ENCODE results near the gene NTRK3. TPM values are rescaled to one million over a fixed set of nuclear protein-coding genes. Genes with fewer than 3 reads are reported as not detected.

NTRK3 gene
- total and polyA plus RNA-seq, 2 of the 13 experiments (the other 11 are each of a cell fraction or from before 2014, with no cell fraction given), result not detected

GRCh38 chr15:87965304-87965703 lies 291.2 kb downstream of the NTRK3 start (continued):
- TF ChIP-seq BCLAF1 (IDR thresholded peaks at IDR 0.05), result no peak

GRCh38 chr15:87962428-87962827 lies 294.1 kb downstream of the NTRK3 start:
- ChIA-PET POLR2A (no interaction called here), CTCF (ENCODE audit: low intra/inter-chr PET ratio, low total read pairs) (no interaction called here)
- Histone ChIP-seq H4K20me1 (ENCODE audit: insufficient read depth, low read length) (no peaks in the 10 kb centered on the region), H3K4me3 (replicated peaks in 1 of 3; ENCODE audit: insufficient read depth in 1 of 3, low read depth in 2 of 3, low read length in 3 of 3) (no peak overlapping the region), H3K4me2 (ENCODE audit: low read depth, low read length) (no peak overlapping the region), H3K27ac (ENCODE audit: extremely low read length, insufficient read depth, low read length) (no peak overlapping the region), H2AFZ (ENCODE audit: low read length) (no peak overlapping the region), H3K79me2 (ENCODE audit: insufficient read depth, low read length) (no peaks in the 10 kb centered on the region), H3K27me3 (ENCODE audit: control insufficient read depth in 1 of 2, insufficient read depth in 2 of 2, low read length in 2 of 2) (no peaks in the 10 kb centered on the region), H3K9me3 (ENCODE audit: low read length) (peaks cover 5% of the 10 kb centered on the region), H3K4me1 (ENCODE audit: insufficient read depth, low read length) (no peaks in the 10 kb centered on the region), H3K36me3 (replicated peaks in 1 of 2; ENCODE audit: control insufficient read depth in 1 of 2, insufficient read depth in 2 of 2, low read length in 2 of 2) (no peaks in the 10 kb centered on the region), H3K9ac (ENCODE audit: insufficient read depth, low read depth, low read length) (no peak overlapping the region)
- intact Hi-C loops (cut with micrococcal nuclease; ENCODE audit: unreplicated experiment) (no loop called here), in situ Hi-C loops (cut with HindIII; ENCODE audit: extremely low pct_ligation_motif_present, low pct_unique_long_range_greater_than_20kb) (no loop called here)
- FAIRE-seq (no peak), ATAC-seq (no peak), DNase-seq (ENCODE audit: low spot score) (no peak)
- BruUV-seq (replicated peaks), result no TSS peak
- 0% methylated on average over 4 of the region's 4 CpGs for WGBS (ENCODE audit: low lambda C conversion rate)
- TF ChIP-seq ZBED4 (CRISPR knock-in tag; IDR thresholded peaks at IDR 0.05; ENCODE audit: borderline replicate concordance) (no peak), HDAC2 (CRISPR knock-in tag; IDR thresholded peaks at IDR 0.05) (no peak), RELA (CRISPR knock-in tag; IDR thresholded peaks at IDR 0.05) (no peak), ELF3 (CRISPR knock-in tag; IDR thresholded peaks at IDR 0.05) (no peak), BHLHE40 (IDR thresholded peaks at IDR 0.05; ENCODE audit: low read length) (no peak), TEAD2 (CRISPR knock-in tag; IDR thresholded peaks at IDR 0.05) (no peak), ZNF639 (CRISPR knock-in tag; conservative IDR thresholded peaks at IDR 0.05) (no peak), SAP130 (CRISPR knock-in tag; IDR thresholded peaks at IDR 0.05; ENCODE audit: low read depth) (no peak), ZNF121 (CRISPR knock-in tag; IDR thresholded peaks at IDR 0.05) (no peak), ATAD3A (CRISPR knock-in tag; IDR thresholded peaks at IDR 0.05) (no peak), ZNF44 (CRISPR knock-in tag; IDR thresholded peaks at IDR 0.05) (no peak), ZNF704 (CRISPR knock-in tag; IDR thresholded peaks at IDR 0.05; ENCODE audit: borderline replicate concordance) (no peak)
